SU-DHL-6 (cell line): ENCODE measurements around the gene ELP5.
A peak's percentile ranks its signal among the peaks of the same experiment; 100 is the strongest.

Source experiments
- H2AFZ ChIP-seq: fragments of 200-600 bp; sonication (generic); 2 replicates; pipeline ENCODE4 v1.6.1; 2014; ENCODE audit warnings: low read depth, mild to moderate bottlenecking, moderate library complexity, mixed read lengths, antibody characterized with exemption, low read length; ENCODE audit not compliant: severe bottlenecking
- H3F3A ChIP-seq: fragments of 200-600 bp; shearing (Covaris generic); 2 replicates; pipeline ENCODE4 v1.6.0; 2016; ENCODE audit warnings: antibody characterized with exemption, mild to moderate bottlenecking; ENCODE audit not compliant: insufficient read depth
- H3K27ac ChIP-seq: fragments of 200-600 bp; sonication (generic); 2 replicates; pipeline ENCODE4 v1.5.1; 2016; ENCODE audit warnings: low read depth, mild to moderate bottlenecking, low read length, moderate library complexity, mixed read lengths
- H3K27me3 ChIP-seq: fragments of 200-600 bp; sonication (generic), shearing (Covaris generic); 2 replicates; pipeline ENCODE4 v1.6.0; 2014; ENCODE audit warnings: mild to moderate bottlenecking, low read length
- H3K36me3 ChIP-seq: fragments of 200-600 bp; sonication (generic); 2 replicates; pipeline ENCODE4 v1.6.1; 2014; ENCODE audit warnings: mild to moderate bottlenecking, low read length, mixed read lengths
- H3K4me2 ChIP-seq: fragments of 300-600, 200-600 bp; shearing (Covaris generic), sonication (generic); 2 replicates; pipeline ENCODE4 v1.6.0; 2014; ENCODE audit warnings: low read length, low read depth, mild to moderate bottlenecking; ENCODE audit not compliant: poor library complexity, severe bottlenecking
- H3K4me3 ChIP-seq: fragments of 200-600 bp; sonication (generic); 2 replicates; pipeline ENCODE4 v1.5.1; 2014; ENCODE audit warnings: antibody characterized with exemption, low read length, mild to moderate bottlenecking, mixed read lengths; ENCODE audit not compliant: insufficient read depth, poor library complexity, severe bottlenecking
- H3K79me2 ChIP-seq: fragments of 200-600 bp; sonication (generic); 2 replicates; pipeline ENCODE4 v1.6.1; 2014; ENCODE audit warnings: mild to moderate bottlenecking, low read length, moderate library complexity; ENCODE audit not compliant: insufficient read depth
- H3K9ac ChIP-seq: fragments of 200-600 bp; sonication (generic); 2 replicates; pipeline ENCODE4 v1.7.0; 2014; ENCODE audit warnings: mild to moderate bottlenecking, low read length
- H3K9me2 ChIP-seq: fragments of 200-600 bp; sonication (generic); replicated peaks from 2 replicates; pipeline ENCODE4 v1.6.1; 2014; ENCODE audit warnings: low read length; ENCODE audit not compliant: insufficient read depth
- H3K9me3 ChIP-seq: fragments of 200-600 bp; sonication (generic); 2 replicates; pipeline ENCODE4 v1.6.1; 2014; ENCODE audit warnings: low read length, mixed read lengths; ENCODE audit not compliant: insufficient read depth
- H4K20me1 ChIP-seq: fragments of 200-600 bp; sonication (generic); 2 replicates; pipeline ENCODE4 v1.6.1; 2014; ENCODE audit warnings: low read depth, mild to moderate bottlenecking, antibody characterized with exemption, low read length, moderate library complexity, mixed read lengths
- EZH2phosphoT487 ChIP-seq: fragments of 200-600 bp; sonication (generic), shearing (Covaris generic); conservative IDR thresholded peaks from 2 replicates; pipeline ENCODE4 v1.6.1; 2018; ENCODE audit warnings: mild to moderate bottlenecking, antibody characterized with exemption, low read length, moderate library complexity, mixed read lengths
- TF ChIP-seq, protein P1 (sequence below): fragments of 200-600 bp; sonication (generic); IDR thresholded peaks from one replicate; pipeline ENCODE4 v1.5.1; 2017; ENCODE audit warnings: antibody characterized with exemption, mild to moderate bottlenecking, low read length, moderate library complexity; ENCODE audit not compliant: insufficient read depth, poor library complexity, severe bottlenecking

ELP5 gene

DNA sequence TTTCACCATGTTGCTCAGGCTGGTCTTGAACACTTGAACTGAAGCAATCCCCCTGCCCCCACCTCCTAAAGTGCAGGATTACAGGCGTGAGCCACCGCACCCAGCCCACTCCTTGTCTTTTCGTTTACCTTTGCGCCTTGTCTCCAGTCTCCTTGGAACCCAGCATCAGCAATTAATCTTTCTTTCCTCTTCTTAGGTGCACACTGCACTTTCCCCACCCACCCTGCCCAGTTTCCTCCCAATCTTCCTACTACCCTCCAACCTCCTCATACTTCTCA lies 11.7 kb downstream of the ELP5 start:
- TF ChIP-seq, protein P1, sequence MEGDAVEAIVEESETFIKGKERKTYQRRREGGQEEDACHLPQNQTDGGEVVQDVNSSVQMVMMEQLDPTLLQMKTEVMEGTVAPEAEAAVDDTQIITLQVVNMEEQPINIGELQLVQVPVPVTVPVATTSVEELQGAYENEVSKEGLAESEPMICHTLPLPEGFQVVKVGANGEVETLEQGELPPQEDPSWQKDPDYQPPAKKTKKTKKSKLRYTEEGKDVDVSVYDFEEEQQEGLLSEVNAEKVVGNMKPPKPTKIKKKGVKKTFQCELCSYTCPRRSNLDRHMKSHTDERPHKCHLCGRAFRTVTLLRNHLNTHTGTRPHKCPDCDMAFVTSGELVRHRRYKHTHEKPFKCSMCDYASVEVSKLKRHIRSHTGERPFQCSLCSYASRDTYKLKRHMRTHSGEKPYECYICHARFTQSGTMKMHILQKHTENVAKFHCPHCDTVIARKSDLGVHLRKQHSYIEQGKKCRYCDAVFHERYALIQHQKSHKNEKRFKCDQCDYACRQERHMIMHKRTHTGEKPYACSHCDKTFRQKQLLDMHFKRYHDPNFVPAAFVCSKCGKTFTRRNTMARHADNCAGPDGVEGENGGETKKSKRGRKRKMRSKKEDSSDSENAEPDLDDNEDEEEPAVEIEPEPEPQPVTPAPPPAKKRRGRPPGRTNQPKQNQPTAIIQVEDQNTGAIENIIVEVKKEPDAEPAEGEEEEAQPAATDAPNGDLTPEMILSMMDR = no peak
- no peak for TF ChIP-seq EZH2phosphoT487
- H3K4me3 ChIP-seq = no peak overlapping the region

DNA sequence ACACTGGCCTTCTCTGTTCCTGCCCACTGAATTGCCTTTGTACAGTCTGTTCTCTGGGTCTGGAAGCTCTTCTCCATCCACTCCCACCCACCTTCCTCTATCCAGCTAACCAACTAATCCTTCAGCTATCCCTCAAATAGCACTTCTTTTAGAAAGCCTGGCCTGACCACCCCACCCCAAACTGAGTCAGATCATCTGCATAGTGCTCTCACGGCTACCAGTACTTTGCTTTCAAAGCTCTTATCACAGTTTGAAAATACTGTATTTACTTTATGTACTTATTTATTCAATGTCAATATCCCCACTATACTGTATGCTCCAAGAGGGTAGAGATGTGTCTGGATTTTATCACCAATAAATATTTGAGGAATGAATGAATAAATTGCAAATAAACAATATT lies 14.8 kb downstream of the ELP5 start:
- H3K79me2 ChIP-seq = no peaks in the 10 kb centered on the region
- no peak for TF ChIP-seq EZH2phosphoT487
- no peaks in the 10 kb centered on the region for H3K27me3 ChIP-seq
- H3K4me3 ChIP-seq = no peak overlapping the region
- no peak overlapping the region for H3K4me2 ChIP-seq
- H2AFZ ChIP-seq = no peak overlapping the region
- no peaks in the 10 kb centered on the region for H4K20me1 ChIP-seq
- no peaks in the 10 kb centered on the region for H3K9me2 ChIP-seq
- no peak overlapping the region for H3K27ac ChIP-seq
- no peaks in the 10 kb centered on the region for H3K9me3 ChIP-seq
- H3K9ac ChIP-seq = no peak overlapping the region
- no peaks in the 10 kb centered on the region for H3K36me3 ChIP-seq
- no peaks in the 10 kb centered on the region for H3F3A ChIP-seq

More for the DNA sequence above, 11.7 kb downstream of the ELP5 start:
- no peaks in the 10 kb centered on the region for H3K9me3 ChIP-seq
- H3K79me2 ChIP-seq = no peaks in the 10 kb centered on the region
- no peaks in the 10 kb centered on the region for H3F3A ChIP-seq
- no peak overlapping the region for H2AFZ ChIP-seq
- H3K9ac ChIP-seq = no peak overlapping the region
- H3K27me3 ChIP-seq = no peaks in the 10 kb centered on the region
- H3K9me2 ChIP-seq = no peaks in the 10 kb centered on the region
- no peaks in the 10 kb centered on the region for H3K36me3 ChIP-seq
- no peak overlapping the region for H3K27ac ChIP-seq
- no peak overlapping the region for H3K4me2 ChIP-seq
- H4K20me1 ChIP-seq = no peaks in the 10 kb centered on the region

DNA sequence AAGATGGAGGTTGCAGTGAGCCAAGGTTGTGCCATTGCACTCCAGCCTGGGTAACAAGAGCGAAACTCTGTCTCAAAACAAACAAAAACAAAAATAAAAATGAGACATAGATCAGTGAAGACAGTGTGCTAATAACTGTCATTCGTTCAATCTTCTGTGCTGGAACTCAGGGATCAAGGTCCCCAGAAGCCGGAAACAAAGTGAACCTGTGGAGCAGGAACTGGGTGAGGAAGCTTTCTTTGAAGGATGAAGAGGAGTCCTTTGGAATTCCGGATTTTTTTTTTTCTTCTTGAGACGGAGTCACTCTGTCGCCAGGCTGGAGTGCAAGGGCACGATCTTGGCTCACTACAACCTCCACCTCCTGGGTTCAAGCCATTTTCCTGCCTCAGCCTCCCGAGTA lies 27.4 kb downstream of the ELP5 start:
- no peaks in the 10 kb centered on the region for H4K20me1 ChIP-seq
- no peak overlapping the region for H3K27ac ChIP-seq
- H3F3A ChIP-seq = peaks cover 4% of the 10 kb centered on the region; the same call in 1 of the 2 replicates
- no peak overlapping the region for H3K9ac ChIP-seq
- no peaks in the 10 kb centered on the region for H3K27me3 ChIP-seq
- H3K9me2 ChIP-seq = no peaks in the 10 kb centered on the region
- no peak for TF ChIP-seq EZH2phosphoT487
- TF ChIP-seq, protein P1 = no peak
- no peak overlapping the region for H2AFZ ChIP-seq
- no peaks in the 10 kb centered on the region for H3K9me3 ChIP-seq
- H3K36me3 ChIP-seq = no peaks in the 10 kb centered on the region
- no peak overlapping the region for H3K4me2 ChIP-seq
- no peak overlapping the region for H3K4me3 ChIP-seq
- H3K79me2 ChIP-seq = no peaks in the 10 kb centered on the region

- TF ChIP-seq, protein P1 = no peak
- TF ChIP-seq EZH2phosphoT487 = no peak; the same call in 1 of the 2 replicates
- Histone ChIP-seq H3K9ac (no peak overlapping the region), H3K4me2 (peak overlapping the region; percentile 54), H3K4me3 (no peak overlapping the region), H4K20me1 (no peaks in the 10 kb centered on the region), H2AFZ (no peak overlapping the region), H3K79me2 (no peaks in the 10 kb centered on the region), H3K9me2 (no peaks in the 10 kb centered on the region), H3K27me3 (no peaks in the 10 kb centered on the region), H3F3A (peaks cover 4% of the 10 kb centered on the region; the same call in 1 of the 2 replicates), H3K9me3 (no peaks in the 10 kb centered on the region), H3K36me3 (no peaks in the 10 kb centered on the region), H3K27ac (no peak overlapping the region)
Observed at GRCh38 chr17:7280519-7281073, 28.6 kb downstream of the ELP5 start.
